ENCODE measurements around the gene DISP3. TPM values are rescaled to one million over a fixed set of nuclear protein-coding genes. Genes with fewer than 3 reads are reported as not detected.

Gene DISP3
- total and polyA plus RNA-seq, 9 of the 15 experiments (the other 6 are each of a cell fraction or from before 2014, with no cell fraction given): 0.03 to 0.19 (median 0.15) TPM; not detected in 5

DNA sequence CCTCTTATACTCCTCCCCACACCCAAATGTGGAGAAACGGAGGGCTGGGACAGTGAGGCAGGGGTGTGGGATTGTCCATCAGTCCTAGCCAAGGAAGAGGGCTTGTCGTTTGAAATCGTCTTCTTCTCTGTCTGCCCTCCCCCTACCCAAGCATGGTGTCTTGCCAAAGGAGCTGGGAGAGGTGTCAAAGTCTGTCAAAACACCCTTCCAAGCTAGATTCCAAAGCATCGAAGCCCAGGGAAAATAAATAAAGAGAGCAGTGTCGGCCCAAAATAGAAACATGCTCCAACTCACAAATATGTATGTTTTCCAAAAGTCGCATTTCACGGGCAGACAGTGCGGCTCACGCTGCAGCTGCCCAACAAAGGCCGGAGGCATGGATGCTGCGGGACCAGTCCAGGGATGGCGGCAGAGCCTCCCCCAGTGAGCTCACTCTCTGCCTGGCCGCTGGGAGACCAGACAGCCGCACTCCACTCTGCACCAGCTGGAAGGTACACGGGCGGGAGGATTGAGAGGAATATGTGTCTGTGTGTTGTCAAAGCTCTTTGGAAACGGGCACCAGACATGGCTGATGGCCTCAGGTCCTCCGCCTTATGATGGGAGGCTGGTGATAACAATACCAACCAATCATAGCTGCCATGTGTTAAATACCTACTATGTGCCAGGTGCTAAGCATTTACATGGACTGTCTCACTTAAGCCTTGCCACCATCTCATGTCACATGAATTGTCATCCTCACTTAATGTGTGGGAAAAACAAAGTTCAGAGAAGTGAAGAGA, 3.9 kb downstream of the DISP3 start:
- Histone ChIP-seq H3K36me3 (ENCODE audit: control insufficient read depth, insufficient read depth, low read length) (no peaks in the 10 kb centered on the region), H3K27ac (ENCODE audit: extremely low read depth, low read depth, low read length) (no peak overlapping the region), H3K79me2 (ENCODE audit: control insufficient read depth, insufficient read depth, low read length) (no peaks in the 10 kb centered on the region), H2AFZ (ENCODE audit: low read depth, low read length) (no peak overlapping the region), H3K4me2 (ENCODE audit: insufficient read depth, low read length) (no peak overlapping the region), H3K9me1 (ENCODE audit: control insufficient read depth, insufficient read depth, low read length) (no peaks in the 10 kb centered on the region), H4K20me1 (replicated peaks; ENCODE audit: control insufficient read depth, insufficient read depth, low read length) (peaks cover 17% of the 10 kb centered on the region), H3K4me1 (replicated peaks in 1 of 2; ENCODE audit: control insufficient read depth in 2 of 2, insufficient read depth in 2 of 2, low read length in 2 of 2) (peaks cover 0 to 23% of the 10 kb centered on the region in 2 experiments; a peak in 3 of 5 replicates), H3K9me3 (replicated peaks; ENCODE audit: control insufficient read depth, insufficient read depth, low read depth, low read length) (no peaks in the 10 kb centered on the region), H3K27me3 (ENCODE audit: control insufficient read depth in 2 of 2, insufficient read depth in 2 of 2, low read length in 2 of 2) (peaks cover 17 to 57% of the 10 kb centered on the region in 2 experiments; a peak in 4 of 5 replicates), H3K4me3 (no peak overlapping the region), H3K9ac (ENCODE audit: insufficient read depth in 1 of 2, low read depth in 2 of 2, low read length in 2 of 2) (0 out of 4 replicates have a peak overlapping the region, but pooled peaks of 1 of the 2 experiments have one; percentile 21)
- intact Hi-C loops (cut with micrococcal nuclease): no loop called here
- ChIA-PET POLR2A (interaction anchor here (0.7 to 1.3 kb wide), 5 partner anchors 10 to 286 kb away, joined by 3 read pairs; no protein-coding TSS in a partner anchor), CTCF (ENCODE audit: low intra/inter-chr PET ratio) (no interaction called here)
- FAIRE-seq: no peak
- ATAC-seq: no peak
- under 1% methylated on average over 18 of the region's 18 CpGs for WGBS (ENCODE audit: insufficient coverage, low coverage, missing lambda C conversion rate)
- in situ Hi-C loops (cut with MboI): no loop called here
- no peak for DNase-seq (ENCODE audit: extremely low read depth in 1 of 4, low spot score in 3 of 4)
- no peak for TF ChIP-seq SRSF1 (IDR thresholded peaks at IDR 0.05; ENCODE audit: low read depth, low read length)
- no peak for TF ChIP-seq ZNF444 (CRISPR knock-in tag; IDR thresholded peaks at IDR 0.05)
- TF ChIP-seq ZKSCAN1 (IDR thresholded peaks at IDR 0.05; ENCODE audit: low read depth, low read length): peak; percentile 42; the same call in 1 of the 2 replicates
- no peak for TF ChIP-seq PCBP2 (IDR thresholded peaks at IDR 0.05; ENCODE audit: low read depth, low read length, poor library complexity, severe bottlenecking)
- TF ChIP-seq RBM25 (IDR thresholded peaks at IDR 0.05; ENCODE audit: low read depth, low read length, severe bottlenecking): peak; percentile 32
- TF ChIP-seq COPS2 (conservative IDR thresholded peaks at IDR 0.05): no peak
- TF ChIP-seq RFX1 (IDR thresholded peaks at IDR 0.05): no peak
- TF ChIP-seq GTF2E2 (tag; IDR thresholded peaks at IDR 0.05): no peak
- no peak for TF ChIP-seq CBX2 (IDR thresholded peaks at IDR 0.05; ENCODE audit: insufficient read depth, low read length, poor library complexity, severe bottlenecking)
- TF ChIP-seq, protein P1, sequence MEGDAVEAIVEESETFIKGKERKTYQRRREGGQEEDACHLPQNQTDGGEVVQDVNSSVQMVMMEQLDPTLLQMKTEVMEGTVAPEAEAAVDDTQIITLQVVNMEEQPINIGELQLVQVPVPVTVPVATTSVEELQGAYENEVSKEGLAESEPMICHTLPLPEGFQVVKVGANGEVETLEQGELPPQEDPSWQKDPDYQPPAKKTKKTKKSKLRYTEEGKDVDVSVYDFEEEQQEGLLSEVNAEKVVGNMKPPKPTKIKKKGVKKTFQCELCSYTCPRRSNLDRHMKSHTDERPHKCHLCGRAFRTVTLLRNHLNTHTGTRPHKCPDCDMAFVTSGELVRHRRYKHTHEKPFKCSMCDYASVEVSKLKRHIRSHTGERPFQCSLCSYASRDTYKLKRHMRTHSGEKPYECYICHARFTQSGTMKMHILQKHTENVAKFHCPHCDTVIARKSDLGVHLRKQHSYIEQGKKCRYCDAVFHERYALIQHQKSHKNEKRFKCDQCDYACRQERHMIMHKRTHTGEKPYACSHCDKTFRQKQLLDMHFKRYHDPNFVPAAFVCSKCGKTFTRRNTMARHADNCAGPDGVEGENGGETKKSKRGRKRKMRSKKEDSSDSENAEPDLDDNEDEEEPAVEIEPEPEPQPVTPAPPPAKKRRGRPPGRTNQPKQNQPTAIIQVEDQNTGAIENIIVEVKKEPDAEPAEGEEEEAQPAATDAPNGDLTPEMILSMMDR (IDR thresholded peaks at IDR 0.05 in 2 of 3, conservative IDR thresholded peaks at IDR 0.05 in 1 of 3; ENCODE audit: insufficient read depth in 2 of 3, low read depth in 1 of 3, low read length in 3 of 3): no peak
- BruUV-seq (replicated peaks): no TSS peak
